Measurements from ENCODE around the gene CLC.

The CLC gene

GRCh38 chr19:39754544-39754943 lies 16.7 kb upstream of the CLC start:
- no peak for DNase-seq (ENCODE audit: insufficient read length, low spot score)
- no peak for FAIRE-seq
- no peak for TF ChIP-seq POLR2A (IDR thresholded peaks at IDR 0.05; ENCODE audit: low read depth, low read length)

- TF ChIP-seq TAF1 (IDR thresholded peaks at IDR 0.05; ENCODE audit: low read depth, low read length) = no peak
- TF ChIP-seq SPI1 (IDR thresholded peaks at IDR 0.05; ENCODE audit: low read depth, low read length) = no peak
- no peak for FAIRE-seq
- no peak for DNase-seq (ENCODE audit: insufficient read length, low spot score)
Observed at GRCh38 chr19:39752795-39753194, 15.0 kb upstream of the CLC start.

GRCh38 chr19:39752390-39752789 lies 14.6 kb upstream of the CLC start:
- TF ChIP-seq POU2F2 (IDR thresholded peaks at IDR 0.05; ENCODE audit: low read depth, low read length) (no peak), PAX5 (IDR thresholded peaks at IDR 0.05; ENCODE audit: insufficient read depth, low read length, severe bottlenecking) (no peak), POLR2A (IDR thresholded peaks at IDR 0.05; ENCODE audit: low read depth, low read length) (no peak), TAF1 (IDR thresholded peaks at IDR 0.05; ENCODE audit: low read depth, low read length) (no peak), SPI1 (IDR thresholded peaks at IDR 0.05; ENCODE audit: low read depth, low read length) (no peak), POLR2AphosphoS5 (IDR thresholded peaks at IDR 0.05; ENCODE audit: low read depth, low read length) (no peak)
- peak; percentile 5 for FAIRE-seq
- no peak for DNase-seq (ENCODE audit: insufficient read length, low spot score)

- no peak for DNase-seq (ENCODE audit: insufficient read length, low spot score)
- no peak for FAIRE-seq
- TF ChIP-seq SPI1 (IDR thresholded peaks at IDR 0.05; ENCODE audit: low read depth, low read length) = no peak
- no peak for TF ChIP-seq POU2F2 (IDR thresholded peaks at IDR 0.05; ENCODE audit: low read depth, low read length)
- no peak for TF ChIP-seq POLR2AphosphoS5 (IDR thresholded peaks at IDR 0.05; ENCODE audit: low read depth, low read length)
- TF ChIP-seq TAF1 (IDR thresholded peaks at IDR 0.05; ENCODE audit: low read depth, low read length) = no peak
- TF ChIP-seq PAX5 (IDR thresholded peaks at IDR 0.05; ENCODE audit: insufficient read depth, low read length, severe bottlenecking) = no peak
- no peak for TF ChIP-seq POLR2A (IDR thresholded peaks at IDR 0.05; ENCODE audit: low read depth, low read length)
Observed at GRCh38 chr19:39749981-39750380, 12.2 kb upstream of the CLC start.

- TF ChIP-seq POLR2A (IDR thresholded peaks at IDR 0.05; ENCODE audit: low read depth, low read length) (no peak), PAX5 (IDR thresholded peaks at IDR 0.05; ENCODE audit: insufficient read depth, low read length, severe bottlenecking) (no peak), TAF1 (IDR thresholded peaks at IDR 0.05; ENCODE audit: low read depth, low read length) (no peak), POU2F2 (IDR thresholded peaks at IDR 0.05; ENCODE audit: low read depth, low read length) (no peak), POLR2AphosphoS5 (IDR thresholded peaks at IDR 0.05; ENCODE audit: low read depth, low read length) (no peak), SPI1 (IDR thresholded peaks at IDR 0.05; ENCODE audit: low read depth, low read length) (no peak)
- DNase-seq (ENCODE audit: insufficient read length, low spot score) = no peak
Observed at GRCh38 chr19:39746836-39747529, 9.2 kb upstream of the CLC start.

GRCh38 chr19:39745643-39746042 lies 7.8 kb upstream of the CLC start:
- TF ChIP-seq TAF1 (IDR thresholded peaks at IDR 0.05; ENCODE audit: low read depth, low read length) = no peak
- peak; percentile 48 for TF ChIP-seq SPI1 (IDR thresholded peaks at IDR 0.05; ENCODE audit: low read depth, low read length)
- FAIRE-seq = no peak
- DNase-seq (ENCODE audit: insufficient read length, low spot score) = no peak

More at GRCh38 chr19:39746836-39747529, 9.2 kb upstream of the CLC start:
- peak; percentile 13 for FAIRE-seq

GRCh38 chr19:39740395-39740794 lies 2.6 kb upstream of the CLC start:
- no peak for TF ChIP-seq PAX5 (IDR thresholded peaks at IDR 0.05; ENCODE audit: insufficient read depth, low read length, severe bottlenecking)
- no peak for TF ChIP-seq SPI1 (IDR thresholded peaks at IDR 0.05; ENCODE audit: low read depth, low read length)
- no peak for TF ChIP-seq TAF1 (IDR thresholded peaks at IDR 0.05; ENCODE audit: low read depth, low read length)
- no peak for TF ChIP-seq POLR2AphosphoS5 (IDR thresholded peaks at IDR 0.05; ENCODE audit: low read depth, low read length)
- TF ChIP-seq POU2F2 (IDR thresholded peaks at IDR 0.05; ENCODE audit: low read depth, low read length) = no peak
- no peak for TF ChIP-seq POLR2A (IDR thresholded peaks at IDR 0.05; ENCODE audit: low read depth, low read length)
- DNase-seq (ENCODE audit: insufficient read length, low spot score) (no peak), FAIRE-seq (peak; percentile 55)

GRCh38 chr19:39738814-39739213 lies 985 bp upstream of the CLC start:
- TF ChIP-seq PAX5 (IDR thresholded peaks at IDR 0.05; ENCODE audit: insufficient read depth, low read length, severe bottlenecking) = no peak
- peak; percentile 85 for TF ChIP-seq SPI1 (IDR thresholded peaks at IDR 0.05; ENCODE audit: low read depth, low read length)
- DNase-seq (ENCODE audit: insufficient read length, low spot score) (no peak), FAIRE-seq (no peak)

GRCh38 chr19:39737351-39737750 lies 478 bp downstream of the CLC start:
- no peak for DNase-seq (ENCODE audit: insufficient read length, low spot score)
- peak; percentile 83 for FAIRE-seq
- TF ChIP-seq POLR2A (IDR thresholded peaks at IDR 0.05; ENCODE audit: low read depth, low read length) (no peak), POLR2AphosphoS5 (IDR thresholded peaks at IDR 0.05; ENCODE audit: low read depth, low read length) (no peak), PAX5 (IDR thresholded peaks at IDR 0.05; ENCODE audit: insufficient read depth, low read length, severe bottlenecking) (no peak), TAF1 (IDR thresholded peaks at IDR 0.05; ENCODE audit: low read depth, low read length) (no peak), POU2F2 (IDR thresholded peaks at IDR 0.05; ENCODE audit: low read depth, low read length) (no peak)

GRCh38 chr19:39736088-39736487 lies 1.7 kb downstream of the CLC start:
- DNase-seq (ENCODE audit: insufficient read length, low spot score) (no peak), FAIRE-seq (no peak)
- TF ChIP-seq POLR2A (IDR thresholded peaks at IDR 0.05; ENCODE audit: low read depth, low read length) (no peak), TAF1 (IDR thresholded peaks at IDR 0.05; ENCODE audit: low read depth, low read length) (no peak), PAX5 (IDR thresholded peaks at IDR 0.05; ENCODE audit: insufficient read depth, low read length, severe bottlenecking) (no peak), SPI1 (IDR thresholded peaks at IDR 0.05; ENCODE audit: low read depth, low read length) (no peak)

GRCh38 chr19:39735688-39736087 lies 2.1 kb downstream of the CLC start:
- TF ChIP-seq SPI1 (IDR thresholded peaks at IDR 0.05; ENCODE audit: low read depth, low read length) (no peak), POU2F2 (IDR thresholded peaks at IDR 0.05; ENCODE audit: low read depth, low read length) (no peak), TAF1 (IDR thresholded peaks at IDR 0.05; ENCODE audit: low read depth, low read length) (no peak), PAX5 (IDR thresholded peaks at IDR 0.05; ENCODE audit: insufficient read depth, low read length, severe bottlenecking) (no peak), POLR2A (IDR thresholded peaks at IDR 0.05; ENCODE audit: low read depth, low read length) (no peak), POLR2AphosphoS5 (IDR thresholded peaks at IDR 0.05; ENCODE audit: low read depth, low read length) (no peak)
- no peak for DNase-seq (ENCODE audit: insufficient read length, low spot score)
- no peak for FAIRE-seq

Measured in GM12891 (cell line).